HG02759 (cell line): ENCODE measurements around the gene IQCK.
"Not testable (repeated sequence)": the region's sequence is repeated elsewhere in the genome, so short reads cannot be mapped to it uniquely, and the experiment has no call there.

Experiments
- ATAC-seq: cut with Tn5 transposase; IDR thresholded peaks from one replicate; pipeline ENCODE4 v1.9.1; 2021; ENCODE audit warnings: mild to moderate bottlenecking, moderate library complexity; ENCODE audit not compliant: unreplicated experiment

IQCK gene, protein sequence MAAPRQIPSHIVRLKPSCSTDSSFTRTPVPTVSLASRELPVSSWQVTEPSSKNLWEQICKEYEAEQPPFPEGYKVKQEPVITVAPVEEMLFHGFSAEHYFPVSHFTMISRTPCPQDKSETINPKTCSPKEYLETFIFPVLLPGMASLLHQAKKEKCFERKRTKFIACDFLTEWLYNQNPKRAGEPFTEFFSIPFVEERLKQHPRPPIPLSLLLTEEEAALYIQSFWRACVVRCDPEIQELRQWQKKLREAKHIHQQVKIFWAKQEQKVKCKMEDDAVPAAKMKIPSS

DNA sequence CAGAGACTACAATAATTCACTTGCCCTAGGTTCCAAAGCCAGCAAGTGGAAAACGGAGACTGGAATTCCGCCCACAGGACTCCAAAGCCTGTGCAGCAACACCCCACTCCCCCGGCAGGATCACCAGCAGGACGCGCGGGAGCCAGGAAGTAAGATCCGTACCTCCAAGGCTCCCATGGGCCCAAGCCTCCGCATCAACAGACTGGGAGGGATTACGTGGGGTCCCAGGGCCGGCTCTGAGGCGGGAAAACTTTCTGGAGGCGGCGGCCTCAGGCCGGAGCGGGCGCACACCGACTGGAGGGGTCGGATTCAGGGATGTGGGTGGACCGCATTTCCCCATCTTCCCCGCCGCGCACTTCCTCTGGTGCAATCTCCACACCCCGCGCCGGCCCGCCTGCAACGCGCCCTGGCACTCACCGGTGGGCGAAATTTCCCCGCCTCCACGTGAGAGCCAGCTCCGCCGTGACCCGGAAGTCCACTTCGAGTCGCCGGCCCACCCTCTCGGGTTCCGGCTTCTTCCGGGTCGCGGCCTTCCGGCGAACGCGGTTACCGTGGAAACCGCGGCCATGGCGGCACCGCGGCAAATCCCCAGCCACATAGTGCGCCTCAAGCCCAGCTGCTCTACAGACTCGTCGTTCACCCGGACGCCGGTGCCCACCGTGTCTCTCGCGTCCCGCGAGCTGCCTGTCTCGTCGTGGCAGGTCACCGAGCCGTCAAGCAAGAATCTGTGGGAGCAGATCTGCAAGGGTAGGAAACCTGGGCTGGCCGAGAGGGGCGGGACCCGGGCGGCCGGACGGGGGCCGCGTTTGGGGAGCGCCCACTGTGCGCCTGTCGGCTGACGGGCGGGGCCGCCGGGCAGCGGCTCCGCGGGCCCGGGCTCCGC, at the start of gene IQCK, which contains the start of gene KNOP1:
Gene IQCK, plus strand, starts transcription at position 531 of the 883 bp plus-strand sequence. Its CDS starts 36 bp downstream, at position 567.
Gene KNOP1, minus strand, starts transcription at position 487 of the 883 bp plus-strand sequence. CDS start 3,192 bp downstream, outside the sequence.
- peak; percentile 98 for ATAC-seq

DNA sequence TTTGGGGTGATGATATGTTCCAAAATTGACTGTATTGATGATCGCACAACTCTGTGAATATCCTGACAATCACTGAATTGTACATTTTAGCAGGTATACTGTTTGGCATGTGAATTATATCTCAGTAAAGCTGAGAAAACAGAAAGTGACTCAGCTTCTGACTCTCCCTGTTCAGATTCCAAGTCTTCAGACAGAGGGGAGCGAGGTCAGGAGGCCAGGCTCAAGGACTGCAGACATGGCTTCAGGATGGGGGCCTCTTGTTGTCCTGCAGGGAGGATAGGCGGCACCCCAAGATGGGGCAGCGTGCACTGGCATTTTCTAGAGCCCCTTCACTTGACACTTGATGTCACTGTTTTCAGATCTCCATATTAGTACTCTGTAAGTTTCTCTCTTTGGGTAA, 45.7 kb upstream of the IQCK start:
- no peak for ATAC-seq

DNA sequence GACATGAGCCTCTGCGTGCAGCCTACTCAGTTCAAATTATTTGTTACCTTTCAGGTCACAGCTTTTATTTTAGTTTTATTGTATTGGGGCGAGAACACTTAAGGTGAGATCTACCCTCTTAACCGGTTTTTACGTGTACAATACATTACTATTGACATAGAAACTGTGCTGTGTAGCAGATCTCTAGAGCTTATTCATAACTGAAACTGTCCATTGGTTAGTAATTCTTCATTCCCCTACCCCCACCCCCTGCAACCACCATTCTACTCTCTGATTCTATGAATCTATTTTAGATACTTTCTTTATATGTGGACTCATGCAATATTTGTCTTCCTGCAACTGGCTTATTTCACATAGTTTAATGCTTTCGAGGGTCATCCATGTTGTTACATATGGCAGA, 43.6 kb upstream of the IQCK start:
- ATAC-seq: no peak

DNA sequence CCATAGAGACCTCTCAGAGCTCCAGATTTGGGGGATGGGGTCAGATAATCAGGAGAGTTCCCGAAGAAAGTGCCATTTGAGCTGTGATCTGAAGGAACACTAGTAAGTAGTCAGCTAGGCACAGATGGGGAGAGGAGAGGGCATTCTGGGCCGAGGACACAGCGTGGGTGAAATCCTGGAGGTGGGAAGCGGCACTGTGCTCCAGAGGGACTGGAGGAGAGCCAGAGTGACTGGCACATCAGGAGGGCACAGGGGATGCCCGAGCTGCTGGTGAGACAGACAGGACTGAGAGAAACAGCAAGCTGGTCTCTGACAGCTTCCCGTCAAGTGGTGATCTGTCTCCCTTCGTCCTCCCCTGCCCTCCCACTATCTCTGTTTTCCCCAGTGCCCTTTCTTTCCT, 40.7 kb upstream of the IQCK start:
- no peak for ATAC-seq

DNA sequence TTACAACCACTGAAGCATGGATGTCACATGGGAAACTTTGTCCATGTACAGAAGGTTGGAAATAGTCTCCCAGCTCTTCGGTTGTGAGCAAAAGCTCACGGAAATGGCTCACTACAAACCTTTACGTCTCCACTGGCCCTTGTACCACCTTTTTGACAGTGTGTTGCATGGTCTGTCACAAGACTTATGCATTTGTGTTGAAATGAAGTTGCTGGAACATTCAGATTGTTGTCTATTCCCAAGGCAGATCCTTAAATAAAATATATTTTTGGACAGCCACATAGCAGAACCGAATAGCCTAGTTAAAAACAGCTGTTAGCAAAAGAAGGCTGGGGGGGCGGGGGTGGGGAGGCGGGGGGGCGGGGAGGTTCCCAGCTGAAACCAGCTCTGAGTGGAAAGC, 39.3 kb upstream of the IQCK start:
- no peak for ATAC-seq

DNA sequence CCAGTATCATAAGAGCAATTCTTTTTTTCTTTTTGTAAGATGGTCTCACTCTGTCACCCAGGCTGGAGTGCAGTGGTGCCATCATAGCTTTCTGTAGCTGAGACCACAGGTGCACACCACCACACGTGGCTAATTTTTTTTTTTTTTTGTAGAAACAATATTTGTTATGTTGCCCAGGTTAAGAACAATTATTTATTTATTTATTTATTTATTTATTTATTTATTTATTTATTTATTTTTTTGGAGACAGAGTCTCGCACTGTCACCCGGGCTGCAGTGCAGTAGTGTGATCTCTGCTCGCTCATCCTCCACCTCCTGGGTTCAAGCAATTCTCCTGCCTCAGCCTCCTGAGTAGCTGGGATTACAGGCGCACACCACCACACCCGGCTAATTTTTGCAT, 38.8 kb upstream of the IQCK start:
- ATAC-seq: not testable (repeated sequence)

DNA sequence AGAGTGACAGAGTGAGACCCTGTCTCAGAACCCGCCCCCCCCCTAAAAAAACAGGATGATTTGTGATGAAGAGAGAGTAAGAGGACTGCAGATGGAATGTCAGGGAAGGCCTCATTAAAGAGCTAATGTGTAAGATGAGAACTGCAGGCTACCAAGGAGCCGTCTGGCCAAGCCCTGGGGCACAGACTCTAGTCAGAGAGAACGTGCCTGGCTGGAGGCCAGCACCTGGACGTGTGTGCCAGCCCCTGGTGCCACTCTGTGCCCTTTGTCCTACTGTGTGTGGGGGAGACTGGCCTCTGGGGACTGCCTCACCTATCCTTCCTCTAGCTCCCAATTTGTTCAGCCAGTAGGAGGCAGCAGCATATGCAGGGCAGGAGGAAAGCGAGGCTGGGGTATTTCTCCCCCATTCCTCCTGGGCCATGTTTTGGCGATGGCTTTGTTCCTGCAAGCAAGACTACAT, 37.2 kb upstream of the IQCK start:
- no peak for ATAC-seq

DNA sequence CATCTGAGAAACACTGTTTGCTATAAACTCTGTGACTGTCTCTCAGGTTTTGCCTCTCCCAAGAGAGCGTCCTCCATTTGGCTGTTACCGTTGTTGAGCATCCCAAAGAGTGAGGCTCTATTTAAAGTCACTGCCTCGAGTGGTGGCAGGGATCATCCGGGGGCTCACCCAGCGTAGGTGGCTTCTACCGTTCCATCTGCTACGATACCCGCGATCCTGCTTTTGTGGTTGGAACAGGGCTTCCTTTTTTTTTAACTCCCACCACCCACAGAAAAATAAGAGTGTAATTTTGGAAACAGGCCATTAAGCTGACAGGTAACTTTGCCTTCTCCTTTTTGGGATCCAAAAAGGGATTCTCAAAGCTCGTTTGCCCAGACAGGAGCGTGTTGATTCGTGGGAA, 36.4 kb upstream of the IQCK start:
- ATAC-seq: no peak

DNA sequence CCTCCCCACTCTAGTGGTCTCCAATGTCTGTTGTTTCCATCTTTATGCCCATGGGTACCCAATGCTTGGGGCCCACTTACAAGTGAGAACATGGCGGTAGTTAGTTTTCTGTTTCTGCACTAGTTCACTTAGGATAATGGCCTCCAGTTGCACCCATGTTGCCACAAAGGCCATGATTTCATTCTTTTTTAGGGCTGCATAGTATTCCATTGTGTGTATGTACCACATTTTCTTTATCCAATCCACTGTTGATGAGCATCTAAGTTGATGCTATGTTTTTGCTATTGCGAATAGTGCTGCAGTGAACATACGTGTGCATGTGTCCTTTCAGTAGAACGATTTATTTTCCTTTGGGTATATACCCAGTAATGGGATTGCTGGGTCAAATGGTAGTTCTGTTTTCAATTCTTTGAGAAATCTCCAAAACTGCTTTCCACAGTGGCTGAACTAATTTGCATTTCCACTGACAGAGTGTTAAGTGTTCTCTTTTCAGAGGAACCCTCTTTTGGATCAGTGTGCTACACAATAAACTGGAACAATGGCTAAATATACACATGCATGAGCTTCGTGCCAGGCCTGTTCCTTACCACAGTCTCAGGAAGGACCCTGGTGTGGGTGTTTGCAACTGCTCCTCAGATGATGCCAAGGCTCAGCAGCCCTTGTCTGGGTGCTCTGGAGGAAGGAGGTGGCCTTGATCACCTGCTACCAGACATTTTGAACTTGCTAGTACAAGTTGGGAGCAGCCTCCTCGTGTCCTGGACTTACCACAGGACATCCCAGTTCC, 34.4 kb upstream of the IQCK start:
- no peak for ATAC-seq

DNA sequence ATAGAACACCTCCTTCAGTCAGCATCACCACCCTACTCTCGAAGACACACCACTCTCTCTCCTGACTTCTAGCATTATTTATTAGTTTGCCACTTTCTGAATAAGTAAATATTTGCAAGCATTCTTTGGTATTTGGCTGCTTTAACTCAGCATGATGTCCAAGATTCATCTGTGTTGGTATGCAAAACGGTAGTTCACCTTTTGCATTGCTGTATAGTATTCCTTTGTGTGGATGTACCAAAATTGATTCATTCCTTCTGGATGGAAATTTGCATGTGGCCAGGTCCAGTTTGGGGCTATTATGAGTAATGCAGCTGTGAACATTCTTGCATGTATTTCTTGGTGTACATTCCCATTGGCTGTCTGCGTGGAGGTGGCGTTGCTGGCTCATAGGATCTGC, 32.9 kb upstream of the IQCK start:
- no peak for ATAC-seq

DNA sequence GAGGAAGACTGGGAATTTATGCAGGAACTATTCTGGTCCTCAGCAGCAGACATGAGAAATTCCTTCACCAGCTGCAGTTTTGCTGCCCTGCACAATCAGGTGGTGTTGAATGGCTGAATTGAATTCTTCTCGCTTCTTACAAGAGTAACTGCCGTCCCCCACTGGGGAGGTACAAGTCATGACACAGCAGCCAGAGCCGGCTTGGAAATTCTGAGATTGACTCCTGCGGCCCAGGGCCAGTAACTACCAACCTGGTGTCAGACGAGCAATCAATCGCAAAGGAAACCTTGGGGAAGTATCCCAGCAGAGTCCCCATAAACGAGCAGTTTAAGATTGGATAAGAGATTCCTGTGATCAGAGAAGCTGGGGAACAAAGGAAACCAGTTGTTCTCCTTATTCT, 30.8 kb upstream of the IQCK start:
- no peak for ATAC-seq

DNA sequence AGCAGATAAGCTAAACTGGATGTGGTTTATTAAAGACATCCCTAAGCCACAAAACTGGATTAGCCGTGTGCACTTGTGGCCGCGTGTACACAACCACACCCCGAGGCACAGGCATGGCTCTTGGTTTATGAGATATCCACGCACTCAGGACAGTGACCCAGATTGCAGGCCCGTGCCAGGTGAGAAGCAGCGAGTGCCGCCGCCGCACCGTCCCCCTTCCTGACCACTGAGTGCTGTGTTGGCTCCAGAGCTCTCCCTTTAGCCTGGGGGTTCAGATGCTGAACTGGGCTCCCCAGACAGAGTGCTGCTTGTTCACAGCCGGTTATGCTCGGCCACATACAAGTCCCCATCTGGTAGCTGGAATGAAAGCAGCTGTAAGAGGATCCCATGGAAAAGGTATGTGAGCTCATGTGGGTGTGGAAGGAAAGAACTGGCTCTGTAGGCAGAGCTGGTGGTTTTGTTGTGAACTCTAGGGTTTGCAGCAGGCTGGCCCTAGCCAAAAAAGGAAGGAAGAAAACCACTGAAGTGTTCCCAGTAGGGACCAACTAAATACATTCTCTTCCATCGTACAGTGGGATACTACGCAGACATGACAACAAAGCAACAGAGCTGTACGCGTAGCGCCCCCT, 29.6 kb upstream of the IQCK start:
- no peak for ATAC-seq

DNA sequence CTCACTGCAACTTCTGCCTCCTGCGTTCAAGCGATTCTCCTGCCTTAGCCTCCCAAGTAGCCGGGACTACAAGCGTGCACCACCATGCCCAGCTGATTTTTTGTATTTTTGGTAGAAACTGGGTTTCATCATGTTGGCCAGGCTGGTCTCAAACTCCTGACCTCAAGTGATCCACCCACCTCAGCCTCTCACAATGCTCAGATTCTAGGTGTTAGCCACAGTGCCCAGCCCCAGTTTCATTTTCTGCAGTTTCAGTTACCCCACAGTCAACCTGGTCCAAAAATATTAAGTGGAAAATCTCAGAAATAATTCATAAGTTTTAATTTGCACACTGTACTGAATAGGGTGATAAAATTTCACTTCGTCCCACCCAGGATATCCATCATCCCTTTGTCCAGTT, 28.7 kb upstream of the IQCK start:
- ATAC-seq: no peak

DNA sequence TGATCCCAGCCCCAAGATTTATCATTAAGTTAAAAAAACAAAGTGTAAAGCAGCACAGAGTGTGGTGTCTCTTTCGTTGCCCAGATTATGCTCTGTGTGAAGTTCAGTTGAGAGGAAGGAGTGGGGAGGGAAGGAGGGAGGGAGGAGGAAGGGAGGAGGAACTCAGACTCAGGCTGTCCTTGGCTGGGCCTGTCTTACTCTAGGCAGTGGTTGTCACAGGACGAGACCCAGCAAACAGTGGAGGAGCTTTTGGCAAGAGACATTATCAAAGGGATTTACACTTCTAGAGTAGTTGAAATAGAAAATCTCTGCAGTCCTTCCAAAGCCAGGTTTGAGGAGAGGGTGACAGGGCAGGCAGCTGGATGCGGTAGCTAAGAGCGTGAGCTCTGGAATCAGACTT, 27.9 kb upstream of the IQCK start:
- ATAC-seq: no peak

DNA sequence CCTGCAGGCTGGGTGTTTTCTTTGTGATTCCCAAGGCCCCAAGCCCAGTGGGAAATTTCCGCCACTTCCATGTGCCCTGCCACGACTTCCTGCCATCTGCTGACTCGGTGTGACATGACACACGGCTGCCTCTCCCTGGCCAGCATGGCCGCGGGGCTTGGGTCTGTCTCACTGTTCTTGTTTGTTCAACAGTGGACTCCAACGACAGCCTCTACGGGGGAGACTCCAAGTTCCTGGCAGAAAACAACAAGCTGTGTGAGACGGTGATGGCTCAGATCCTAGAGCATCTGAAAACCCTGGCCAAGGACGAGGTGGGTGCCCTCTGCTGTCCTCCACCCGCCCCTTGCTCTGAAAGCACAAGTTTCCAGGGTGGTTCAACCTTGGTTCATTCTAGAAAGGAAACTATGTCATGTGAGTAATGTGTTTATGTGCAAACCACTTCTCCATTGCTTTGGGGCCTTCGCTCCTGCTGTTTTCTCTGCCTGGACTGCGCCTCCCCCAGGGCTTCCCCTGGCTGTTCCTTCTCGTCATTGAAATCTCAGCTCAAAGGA, 26.8 kb upstream of the IQCK start:
- ATAC-seq: no peak

DNA sequence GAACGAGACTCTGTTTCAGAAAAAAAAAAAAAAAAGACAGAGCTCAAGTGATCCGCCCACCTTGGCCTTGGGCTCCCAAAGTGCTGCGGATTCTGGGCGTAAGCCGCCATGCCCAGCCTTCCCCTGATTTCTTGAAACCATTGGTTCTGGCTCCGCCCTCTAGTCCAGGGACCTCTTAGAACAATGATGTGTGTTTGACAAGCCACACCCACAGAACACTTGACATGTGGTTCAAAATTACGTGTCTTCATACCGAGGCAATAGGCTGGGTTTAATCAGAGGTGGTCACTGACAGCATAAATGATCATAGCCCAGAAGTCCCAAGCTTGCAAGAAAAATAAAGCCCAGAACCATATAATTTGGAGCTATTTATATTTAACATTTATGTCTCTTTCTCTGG, 23.1 kb upstream of the IQCK start:
- ATAC-seq: no peak

DNA sequence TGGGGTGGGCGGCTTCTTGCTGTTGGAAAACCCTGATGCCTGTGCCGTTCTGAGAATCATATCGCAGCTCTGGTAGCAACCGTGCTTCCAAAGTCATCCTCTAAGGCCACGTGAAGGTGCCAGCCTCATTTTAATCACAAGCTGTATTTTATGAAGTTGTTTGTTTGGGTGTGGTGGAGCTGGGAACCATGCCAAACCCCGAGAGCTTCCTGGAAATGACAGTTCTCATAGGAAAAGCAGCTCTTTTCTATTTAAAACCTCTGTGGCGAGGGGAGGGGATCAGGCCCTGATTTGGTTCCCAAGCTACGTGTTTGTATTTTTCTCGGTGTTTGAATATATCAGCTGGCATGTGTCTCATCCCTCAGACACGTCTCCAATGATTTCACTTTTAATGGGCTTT, 21.7 kb upstream of the IQCK start:
- ATAC-seq: no peak

DNA sequence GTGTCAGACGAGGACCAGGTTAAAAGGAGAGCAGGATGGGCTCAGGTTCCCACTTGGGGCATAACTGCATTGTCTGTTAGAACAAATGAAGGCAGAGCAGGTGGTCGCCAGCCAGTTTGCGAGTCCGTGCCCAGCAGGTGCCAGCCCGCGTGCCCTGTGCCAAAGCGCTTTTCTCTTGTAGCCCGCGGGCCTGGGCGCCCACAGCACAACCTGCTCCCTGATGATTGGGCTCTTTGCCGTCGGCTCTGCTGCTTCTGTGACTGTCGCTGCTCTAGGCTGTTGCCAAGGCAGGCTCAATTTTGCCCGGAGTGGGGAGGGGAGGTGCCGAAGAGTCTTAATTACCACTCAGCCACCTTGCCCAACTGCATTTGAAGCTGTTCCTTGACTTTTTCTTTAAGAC, 21.1 kb upstream of the IQCK start:
- ATAC-seq: no peak

DNA sequence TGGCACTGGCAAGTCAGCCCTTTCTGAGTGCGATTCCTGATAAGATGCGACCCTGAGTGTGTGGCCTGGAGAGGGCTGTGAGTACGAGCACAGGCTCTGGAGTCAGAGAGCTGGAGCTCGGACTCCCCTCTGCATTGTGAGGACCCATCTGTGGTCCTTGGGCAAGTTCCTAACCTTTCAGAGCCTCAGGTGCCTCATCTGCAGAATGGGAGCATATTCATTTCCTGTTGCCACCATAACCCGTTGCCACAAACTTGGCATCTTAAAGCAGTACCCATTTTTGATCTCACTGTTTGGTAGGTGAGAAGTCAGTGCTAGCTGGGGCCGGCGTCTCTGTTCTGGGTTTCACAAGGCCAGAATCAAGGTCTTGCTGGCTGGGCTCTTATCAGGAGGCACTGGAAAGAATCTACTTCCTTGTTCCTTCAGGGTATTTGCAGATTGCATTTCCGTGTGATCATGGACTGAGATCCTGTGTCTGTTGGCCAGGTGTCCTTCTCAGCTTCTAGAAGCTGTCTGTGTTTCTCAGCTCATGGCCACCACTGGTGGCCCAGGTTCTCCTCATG, 20.2 kb upstream of the IQCK start:
- ATAC-seq: no peak
